ENCODE measurements around the gene DDOST.

Gene DDOST

DNA sequence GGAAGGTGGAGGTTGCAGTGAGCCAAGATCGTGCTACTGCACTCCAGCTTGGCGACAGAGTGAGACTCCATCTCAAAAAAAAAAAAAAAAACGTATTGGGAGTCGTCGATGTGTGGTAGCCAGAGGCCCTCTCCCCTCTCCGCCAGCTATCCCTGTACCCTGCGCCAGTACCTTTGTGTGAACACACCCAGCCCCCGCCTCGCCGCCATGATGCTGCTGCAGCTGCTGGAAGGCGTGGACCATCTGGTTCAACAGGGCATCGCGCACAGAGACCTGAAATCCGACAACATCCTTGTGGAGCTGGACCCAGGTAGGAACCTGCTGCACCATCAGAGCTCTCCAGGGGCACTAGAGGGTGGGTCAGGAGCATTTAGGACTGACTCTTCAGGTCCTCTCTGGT lies 15.8 kb downstream of the DDOST start:
- no peak for DNase-seq (ENCODE audit: low read depth, low spot score)
- Histone ChIP-seq H3K27ac (no peak overlapping the region), H3K36me3 (ENCODE audit: insufficient read depth, low read length) (peaks cover 17% of the 10 kb centered on the region; the same call in 1 of the 2 replicates), H3K9me3 (ENCODE audit: low read depth, low read length) (no peaks in the 10 kb centered on the region), H3K9ac (ENCODE audit: insufficient read length) (no peak overlapping the region), H3K4me3 (no peak overlapping the region)
- no peak for TF ChIP-seq FOXP2 (optimal IDR thresholded peaks at IDR 0.05; ENCODE audit: control extremely low read depth, extremely low read length, insufficient read depth)
- TF ChIP-seq POLR2AphosphoS5 (IDR thresholded peaks at IDR 0.05; ENCODE audit: borderline replicate concordance, low read depth, low read length) = no peak
- no peak for TF ChIP-seq EZH2 (IDR thresholded peaks at IDR 0.05)

DNA sequence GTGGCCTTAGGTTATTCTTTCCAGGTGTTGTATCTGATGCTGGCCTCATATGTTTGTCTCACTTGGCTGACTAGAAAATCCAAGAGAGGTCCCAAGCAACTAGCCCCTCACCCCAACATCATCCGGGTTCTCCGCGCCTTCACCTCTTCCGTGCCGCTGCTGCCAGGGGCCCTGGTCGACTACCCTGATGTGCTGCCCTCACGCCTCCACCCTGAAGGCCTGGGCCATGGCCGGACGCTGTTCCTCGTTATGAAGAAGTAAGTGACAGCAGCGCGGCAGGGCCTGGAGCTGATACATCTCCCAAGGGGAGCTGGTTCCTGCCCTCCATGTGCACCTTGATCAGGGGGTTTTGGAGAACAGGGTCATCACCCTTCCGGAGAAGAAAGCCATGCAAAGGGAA lies 16.8 kb downstream of the DDOST start:
- no peaks in the 10 kb centered on the region for H3K9me3 ChIP-seq (ENCODE audit: low read depth, low read length)
- H3K36me3 ChIP-seq (ENCODE audit: insufficient read depth, low read length) = peaks cover 9% of the 10 kb centered on the region; the same call in 1 of the 2 replicates
- no peak for DNase-seq (ENCODE audit: low read depth, low spot score)
- no peak for TF ChIP-seq FOXP2 (optimal IDR thresholded peaks at IDR 0.05; ENCODE audit: control extremely low read depth, extremely low read length, insufficient read depth)
- TF ChIP-seq EZH2 (IDR thresholded peaks at IDR 0.05) = no peak
- no peak for TF ChIP-seq POLR2AphosphoS5 (IDR thresholded peaks at IDR 0.05; ENCODE audit: borderline replicate concordance, low read depth, low read length)
- no peak overlapping the region for H3K27ac ChIP-seq
- no peak overlapping the region for H3K9ac ChIP-seq (ENCODE audit: insufficient read length)
- no peak overlapping the region for H3K4me3 ChIP-seq

DNA sequence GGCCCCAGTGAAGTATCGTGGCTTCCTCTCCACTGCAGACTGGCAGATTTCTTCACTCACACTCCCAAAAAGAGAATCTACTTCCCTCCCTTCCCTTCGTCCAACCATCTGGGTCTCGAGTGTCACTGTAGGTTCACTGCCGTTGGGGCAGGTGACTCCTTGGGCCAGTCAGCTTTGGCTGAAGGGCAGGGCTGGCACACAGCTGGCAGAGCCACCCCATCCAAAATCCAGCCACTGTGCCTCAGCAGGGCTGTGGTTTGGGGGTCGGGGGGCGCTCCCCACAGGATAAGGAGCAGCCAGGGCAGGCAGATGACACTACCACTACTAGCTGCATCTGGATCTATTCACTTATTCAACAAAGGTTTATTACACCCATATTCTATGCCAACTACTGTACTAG lies 18.1 kb downstream of the DDOST start:
- no peak overlapping the region for H3K9ac ChIP-seq (ENCODE audit: insufficient read length)
- TF ChIP-seq EZH2 (IDR thresholded peaks at IDR 0.05) = no peak
- TF ChIP-seq POLR2AphosphoS5 (IDR thresholded peaks at IDR 0.05; ENCODE audit: borderline replicate concordance, low read depth, low read length) = no peak
- no peak for TF ChIP-seq FOXP2 (optimal IDR thresholded peaks at IDR 0.05; ENCODE audit: control extremely low read depth, extremely low read length, insufficient read depth)
- H3K9me3 ChIP-seq (ENCODE audit: low read depth, low read length) = no peaks in the 10 kb centered on the region
- H3K36me3 ChIP-seq (ENCODE audit: insufficient read depth, low read length) = no peaks in the 10 kb centered on the region
- no peak overlapping the region for H3K4me3 ChIP-seq
- H3K27ac ChIP-seq = no peak overlapping the region
- DNase-seq (ENCODE audit: low read depth, low spot score) = no peak

DNA sequence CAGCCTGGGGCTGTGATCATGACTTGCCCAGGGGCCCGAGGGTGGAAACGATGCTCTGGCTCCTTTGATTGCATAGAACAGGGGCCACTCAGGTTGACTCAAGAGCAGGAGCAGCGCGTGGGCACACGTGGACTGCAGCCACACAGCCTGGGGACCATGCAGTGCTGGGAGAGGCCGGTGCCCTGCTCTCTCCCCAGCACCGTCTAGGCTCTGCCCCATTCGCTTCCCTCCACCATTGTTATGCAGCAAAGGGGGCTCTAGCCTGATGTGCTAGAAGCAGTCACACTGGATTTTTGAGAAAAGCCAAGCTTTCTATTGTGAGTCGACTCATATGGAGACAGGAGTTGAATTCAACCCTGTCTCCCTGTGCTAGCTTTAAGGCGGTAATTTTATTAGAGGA lies 19.2 kb downstream of the DDOST start:
- Histone ChIP-seq H3K36me3 (ENCODE audit: insufficient read depth, low read length) (no peaks in the 10 kb centered on the region), H3K9ac (ENCODE audit: insufficient read length) (no peak overlapping the region), H3K27ac (no peak overlapping the region), H3K4me3 (no peak overlapping the region), H3K9me3 (ENCODE audit: low read depth, low read length) (no peaks in the 10 kb centered on the region)
- TF ChIP-seq FOXP2 (optimal IDR thresholded peaks at IDR 0.05; ENCODE audit: control extremely low read depth, extremely low read length, insufficient read depth) = no peak
- no peak for TF ChIP-seq POLR2AphosphoS5 (IDR thresholded peaks at IDR 0.05; ENCODE audit: borderline replicate concordance, low read depth, low read length)
- no peak for TF ChIP-seq EZH2 (IDR thresholded peaks at IDR 0.05)
- DNase-seq (ENCODE audit: low read depth, low spot score) = no peak

DNA sequence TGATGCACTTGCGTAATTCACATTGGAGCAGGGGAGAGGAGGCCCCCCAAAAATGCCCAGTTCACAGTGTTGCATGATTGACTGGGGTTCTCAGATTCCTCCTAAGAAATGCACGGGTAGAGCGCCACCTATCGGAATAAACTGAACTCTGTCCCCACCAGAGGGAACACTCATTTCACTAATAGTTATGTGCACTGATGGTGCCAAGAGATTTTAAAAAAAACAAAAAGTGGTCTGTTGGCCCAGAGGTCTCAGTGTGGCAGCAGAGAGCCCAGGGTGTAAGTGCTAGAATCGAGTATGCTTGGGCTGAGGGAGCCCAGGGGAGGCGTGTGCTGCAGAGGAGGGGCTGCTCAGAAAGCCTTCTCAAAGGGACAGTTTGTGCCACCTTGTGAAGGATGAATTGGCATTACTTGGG lies 21.0 kb downstream of the DDOST start:
- H3K27ac ChIP-seq = no peak overlapping the region
- H3K9ac ChIP-seq (ENCODE audit: insufficient read length) = no peak overlapping the region
- no peak overlapping the region for H3K4me3 ChIP-seq
- H3K36me3 ChIP-seq (ENCODE audit: insufficient read depth, low read length) = no peaks in the 10 kb centered on the region
- H3K9me3 ChIP-seq (ENCODE audit: low read depth, low read length) = no peaks in the 10 kb centered on the region
- TF ChIP-seq FOXP2 (optimal IDR thresholded peaks at IDR 0.05; ENCODE audit: control extremely low read depth, extremely low read length, insufficient read depth) (no peak), POLR2AphosphoS5 (IDR thresholded peaks at IDR 0.05; ENCODE audit: borderline replicate concordance, low read depth, low read length) (no peak), EZH2 (IDR thresholded peaks at IDR 0.05) (no peak)
- DNase-seq (ENCODE audit: low read depth, low spot score) = no peak

DNA sequence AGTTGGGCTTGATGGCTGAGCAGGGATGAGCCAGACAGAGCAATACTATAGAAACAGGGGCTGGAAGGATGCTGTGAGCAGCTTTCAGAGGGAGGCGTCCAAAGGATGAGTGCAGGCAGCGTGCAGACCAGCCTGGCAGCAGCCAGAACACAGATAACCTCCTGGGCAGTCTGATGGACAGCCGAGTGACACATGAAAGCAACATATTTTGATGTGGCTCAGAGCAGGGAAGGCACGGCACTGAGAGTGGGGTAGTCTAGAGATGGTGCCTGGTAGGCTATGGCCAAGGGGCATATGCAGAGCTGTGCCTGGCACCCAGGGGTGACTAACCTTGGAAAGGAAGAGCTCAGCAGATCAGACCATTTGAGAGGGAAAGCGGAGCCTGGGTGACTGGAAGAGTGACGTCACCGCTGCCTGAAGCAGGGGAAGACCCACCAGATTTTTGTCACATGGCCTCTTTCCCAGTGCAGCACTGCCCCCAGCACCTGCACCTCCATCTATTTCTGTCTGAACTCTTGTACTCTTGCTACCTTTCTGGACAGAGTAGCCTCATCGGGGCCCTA lies 24.3 kb downstream of the DDOST start:
- Histone ChIP-seq H3K9ac (ENCODE audit: insufficient read length) (no peak overlapping the region), H3K9me3 (ENCODE audit: low read depth, low read length) (no peaks in the 10 kb centered on the region), H3K36me3 (ENCODE audit: insufficient read depth, low read length) (no peaks in the 10 kb centered on the region), H3K4me3 (no peak overlapping the region), H3K27ac (no peak overlapping the region)
- TF ChIP-seq POLR2AphosphoS5 (IDR thresholded peaks at IDR 0.05; ENCODE audit: borderline replicate concordance, low read depth, low read length) = no peak
- no peak for TF ChIP-seq EZH2 (IDR thresholded peaks at IDR 0.05)
- no peak for TF ChIP-seq FOXP2 (optimal IDR thresholded peaks at IDR 0.05; ENCODE audit: control extremely low read depth, extremely low read length, insufficient read depth)
- no peak for DNase-seq (ENCODE audit: low read depth, low spot score)

DNA sequence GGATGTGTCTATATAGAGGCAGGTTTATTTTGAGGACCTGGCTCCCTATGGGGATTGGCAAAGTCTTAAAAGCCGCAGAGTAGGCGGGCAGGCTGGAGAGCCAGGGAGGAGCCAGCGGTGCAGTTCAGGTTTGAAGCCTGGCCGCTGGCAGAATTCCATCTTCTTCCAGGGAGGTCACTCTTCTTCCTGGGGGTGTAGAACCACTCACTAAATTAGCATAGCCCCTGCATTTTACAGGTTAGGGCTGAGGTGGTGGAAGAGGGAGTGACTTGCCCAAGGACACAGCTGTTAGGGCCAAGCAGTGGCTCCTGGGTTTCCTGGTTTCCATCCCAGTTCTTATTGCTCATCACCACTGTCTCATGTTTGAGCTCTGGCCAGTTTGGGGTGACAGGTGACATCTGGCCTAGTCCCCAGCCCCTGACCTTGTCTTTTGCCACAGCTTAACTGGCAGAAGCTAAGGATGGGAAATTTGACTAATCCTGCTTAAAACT lies 26.5 kb downstream of the DDOST start:
- TF ChIP-seq POLR2AphosphoS5 (IDR thresholded peaks at IDR 0.05; ENCODE audit: borderline replicate concordance, low read depth, low read length) = no peak
- no peak for TF ChIP-seq FOXP2 (optimal IDR thresholded peaks at IDR 0.05; ENCODE audit: control extremely low read depth, extremely low read length, insufficient read depth)
- TF ChIP-seq EZH2 (IDR thresholded peaks at IDR 0.05) = no peak
- Histone ChIP-seq H3K27ac (peak overlapping the region; percentile 65; the same call in 1 of the 2 replicates), H3K9me3 (ENCODE audit: low read depth, low read length) (no peaks in the 10 kb centered on the region), H3K36me3 (ENCODE audit: insufficient read depth, low read length) (no peaks in the 10 kb centered on the region), H3K9ac (ENCODE audit: insufficient read length) (peak overlapping the region; percentile 86), H3K4me3 (peak overlapping the region; percentile 94)
- no peak for DNase-seq (ENCODE audit: low read depth, low spot score)

DNA sequence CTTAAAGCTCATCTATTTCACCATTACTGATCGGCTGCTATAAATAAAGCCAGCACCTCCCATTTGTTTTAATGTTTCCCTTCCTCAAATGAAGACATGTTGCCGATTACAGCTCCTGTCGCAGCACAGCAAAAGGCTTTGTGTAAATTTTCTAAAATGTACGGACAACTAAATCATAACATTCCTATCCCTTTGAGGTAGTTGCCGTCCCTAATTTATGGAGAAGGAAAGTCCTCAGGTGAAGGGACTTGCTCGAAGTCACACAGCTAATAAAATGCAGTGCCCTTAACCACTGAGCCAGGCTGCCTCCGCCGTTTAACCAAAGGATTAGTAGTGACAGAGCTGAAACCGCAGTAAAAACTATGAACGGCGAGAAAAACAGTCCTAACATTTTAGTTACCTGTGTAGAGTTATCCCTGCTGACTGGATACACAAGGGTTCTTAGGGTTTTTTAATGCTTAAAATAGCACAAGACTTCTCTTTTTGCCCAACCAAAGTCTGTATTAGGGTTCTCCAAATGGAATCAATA lies 27.0 kb downstream of the DDOST start:
- TF ChIP-seq FOXP2 (optimal IDR thresholded peaks at IDR 0.05; ENCODE audit: control extremely low read depth, extremely low read length, insufficient read depth) (no peak), EZH2 (IDR thresholded peaks at IDR 0.05) (no peak)
- Histone ChIP-seq H3K9me3 (ENCODE audit: low read depth, low read length) (no peaks in the 10 kb centered on the region), H3K27ac (peak overlapping the region; percentile 65; the same call in 1 of the 2 replicates), H3K4me3 (peak overlapping the region; percentile 94), H3K9ac (ENCODE audit: insufficient read length) (peak overlapping the region; percentile 86), H3K36me3 (ENCODE audit: insufficient read depth, low read length) (no peaks in the 10 kb centered on the region)
- no peak for DNase-seq (ENCODE audit: low read depth, low spot score)

All from SK-N-MC (cell line).